Motor neuron (in vitro differentiated cells): ENCODE results near the gene TM9SF4. TPM values are rescaled to one million over a fixed set of nuclear protein-coding genes. Genes with fewer than 3 reads are reported as not detected.

Source experiments
- ATAC-seq, 8 experiments: fragments of 200-7000 bp; cut with Tn5 transposase; replicated peaks in 6 of 8; 2 replicates each; pipeline ENCODE4 v1.8.0; 2021; ENCODE audit warnings: mild to moderate bottlenecking in 8 of 8, moderate library complexity in 8 of 8
- H3K27ac ChIP-seq, 2 donors: fragments of 250-450 bp; sonication (Bioruptor Pico); 2 replicates each; pipeline ENCODE4 v1.9.0; 2021; ENCODE audit warnings: antibody characterized with exemption in 2 of 2, mild to moderate bottlenecking in 2 of 2, moderate library complexity in 1 of 2
- H3K4me1 ChIP-seq, 2 donors: fragments of 250-450 bp; sonication (Bioruptor Pico); replicated peaks in 1 of 2; 2 replicates each; pipeline ENCODE4 v1.6.1; 2021; ENCODE audit warnings: antibody characterized with exemption in 2 of 2, mild to moderate bottlenecking in 2 of 2, moderate library complexity in 1 of 2
- H3K4me3 ChIP-seq, 5 donors: fragments of 250-450 bp; sonication (Bioruptor Pico); 2 replicates each; pipeline ENCODE4 v1.9.0; 2021; ENCODE audit warnings: antibody characterized with exemption in 5 of 5, mild to moderate bottlenecking in 5 of 5, moderate library complexity in 4 of 5
- WGBS, 10 experiments: fragments of 450-650 bp; shearing (Covaris generic); methylation state at CpG; one replicate each; pipeline ENCODE4 v1.0.0; 2022; 5-methylcytosine and 5-hydroxymethylcytosine counted together
- in situ Hi-C, 9 experiments: fragments of 400-800 bp; cut with MboI; loops; one replicate each; pipeline ENCODE4 v1.15.0; 2021; ENCODE audit warnings: low sequenced_read_pairs in 9 of 9, low pct_unique_long_range_greater_than_20kb in 2 of 9; ENCODE audit not compliant: unreplicated experiment in 9 of 9
- total RNA-seq, 8 experiments: library from RNA; unstranded; fragments of 300-600 nt; gene quantifications; 2 replicates each; pipeline versions ENCODE4 v1.2.3 to v1.2.4, GENCODE V29; 2022

The TM9SF4 gene
- total RNA-seq = 10 to 100 TPM; 23.9 to 68.4 (median 38.6) TPM

- H3K4me3 ChIP-seq = peak within 1 kb of the TSS; percentile 84 to 97 (median 91)
- 0 to 1% (median 0%) methylated on average over 3 to 25 of the region's 38 CpGs; no CpG with 5 or more reads in 6 of the 10 experiments for WGBS, 10 experiments
- H3K4me1 ChIP-seq = peaks cover 7% of the 10 kb centered on the region in 2 donors
- peak; percentile 69 to 99 (median 96) for ATAC-seq
- in situ Hi-C loops = no loop called here
- peak within 1 kb of the TSS; percentile 96 to 99 for H3K27ac ChIP-seq
Measured at GRCh38 chr20:32109392-32110172, at the start of gene TM9SF4. Gene TM9SF4, plus strand, starts transcription at chr20:32109714. Its CDS starts 27 bp downstream, at chr20:32109741.

- H3K27ac ChIP-seq = no peak overlapping the region
- no peaks in the 10 kb centered on the region for H3K4me1 ChIP-seq
- in situ Hi-C loops = loop anchor here in 1 of 9 experiments (25.0 kb wide), 1 partner anchor 100 kb away; the partner anchor contains the start of genes PDRG1 and XKR7
- 60 to 80% (median 78%) methylated on average over 1 to 2 of the region's 4 CpGs; no CpG with 5 or more reads in 7 of the 10 experiments for WGBS, 10 experiments
- H3K4me3 ChIP-seq = no peak overlapping the region
- no peak for ATAC-seq
Measured at GRCh38 chr20:32062776-32063170, 46.7 kb upstream of the TM9SF4 start.

- H3K27ac ChIP-seq = no peak overlapping the region
- H3K4me3 ChIP-seq = no peak overlapping the region
- ATAC-seq = no peak
- 32 to 95% (median 63%) methylated on average over 1 to 3 of the region's 4 CpGs; no CpG with 5 or more reads in 1 of the 10 experiments for WGBS, 10 experiments
- no peaks in the 10 kb centered on the region for H3K4me1 ChIP-seq
- in situ Hi-C loops = loop anchor here in 1 of 9 experiments (25.0 kb wide), 1 partner anchor 101 kb away; the partner anchor contains the start of genes PDRG1 and XKR7
Measured at GRCh38 chr20:32063695-32064094, 45.8 kb upstream of the TM9SF4 start.

GRCh38 chr20:32064667-32065066 lies 44.8 kb upstream of the TM9SF4 start:
- ATAC-seq = no peak

GRCh38 chr20:32067234-32067821 lies 42.2 kb upstream of the TM9SF4 start:
- Histone ChIP-seq H3K4me1 (no peaks in the 10 kb centered on the region), H3K4me3 (no peak overlapping the region), H3K27ac (no peak overlapping the region)
- WGBS, 10 experiments = 0 to 81% (median 54%) methylated on average over 1 to 5 of the region's 6 CpGs; no CpG with 5 or more reads in 1 of the 10 experiments
- peak in 6 of 8 experiments; percentile 79 to 91 (median 88) for ATAC-seq
- in situ Hi-C loops = loop anchor here in 1 of 9 experiments (25.0 kb wide), 1 partner anchor 105 kb away; the partner anchor contains the start of genes PDRG1 and XKR7

More at GRCh38 chr20:32064667-32065066, 44.8 kb upstream of the TM9SF4 start:
- Histone ChIP-seq H3K27ac (no peak overlapping the region), H3K4me1 (no peaks in the 10 kb centered on the region), H3K4me3 (no peak overlapping the region)
- WGBS, 10 experiments = 80 to 100% (median 83%) methylated on average over 1 to 4 of the region's 7 CpGs; no CpG with 5 or more reads in 3 of the 10 experiments
- in situ Hi-C loops = loop anchor here in 1 of 9 experiments (25.0 kb wide), 1 partner anchor 102 kb away; the partner anchor contains the start of genes PDRG1 and XKR7

GRCh38 chr20:32068174-32068573 lies 41.3 kb upstream of the TM9SF4 start:
- no peak for ATAC-seq
- in situ Hi-C loops = loop anchor here in 1 of 9 experiments (25.0 kb wide), 1 partner anchor 106 kb away; the partner anchor contains the start of genes PDRG1 and XKR7
- 78 to 100% (median 97%) methylated on average over 2 of the region's 2 CpGs; no CpG with 5 or more reads in 3 of the 10 experiments for WGBS, 10 experiments
- Histone ChIP-seq H3K4me1 (no peaks in the 10 kb centered on the region), H3K27ac (no peak overlapping the region), H3K4me3 (no peak overlapping the region)

- in situ Hi-C loops = loop anchor here in 1 of 9 experiments (25.0 kb wide), 1 partner anchor 107 kb away; the partner anchor contains the start of genes PDRG1 and XKR7
- Histone ChIP-seq H3K4me3 (no peak overlapping the region), H3K4me1 (no peaks in the 10 kb centered on the region), H3K27ac (no peak overlapping the region)
- ATAC-seq = no peak
Measured at GRCh38 chr20:32069711-32070110, 39.8 kb upstream of the TM9SF4 start.

- no peak for ATAC-seq
- in situ Hi-C loops = loop anchor here in 1 of 9 experiments (25.0 kb wide), 1 partner anchor 108 kb away; the partner anchor contains the start of genes PDRG1 and XKR7
- H3K27ac ChIP-seq = no peak overlapping the region
- 38 to 100% (median 88%) methylated on average over 1 of the region's 1 CpG; no CpG with 5 or more reads in 3 of the 10 experiments for WGBS, 10 experiments
- H3K4me1 ChIP-seq = no peaks in the 10 kb centered on the region
- no peak overlapping the region for H3K4me3 ChIP-seq
Measured at GRCh38 chr20:32070282-32070681, 39.2 kb upstream of the TM9SF4 start.

- no peak overlapping the region for H3K27ac ChIP-seq
- no peak for ATAC-seq
- no peak overlapping the region for H3K4me3 ChIP-seq
- H3K4me1 ChIP-seq = no peaks in the 10 kb centered on the region
- in situ Hi-C loops = loop anchor here in 1 of 9 experiments (25.0 kb wide), 1 partner anchor 108 kb away; the partner anchor contains the start of genes PDRG1 and XKR7
- 17 to 80% (median 54%) methylated on average over 1 to 2 of the region's 4 CpGs; no CpG with 5 or more reads in 2 of the 10 experiments for WGBS, 10 experiments
Measured at GRCh38 chr20:32070690-32071213, 38.8 kb upstream of the TM9SF4 start.

GRCh38 chr20:32071395-32072167 lies 37.9 kb upstream of the TM9SF4 start:
- ATAC-seq = no peak
- Histone ChIP-seq H3K27ac (no peak overlapping the region), H3K4me1 (no peaks in the 10 kb centered on the region), H3K4me3 (no peak overlapping the region)
- WGBS, 10 experiments = 40 to 100% (median 80%) methylated on average over 1 to 8 of the region's 17 CpGs; no CpG with 5 or more reads in 1 of the 10 experiments
- in situ Hi-C loops = loop anchor here in 1 of 9 experiments (25.0 kb wide), 1 partner anchor 109 kb away; the partner anchor contains the start of genes PDRG1 and XKR7

- Histone ChIP-seq H3K4me3 (no peak overlapping the region), H3K4me1 (no peaks in the 10 kb centered on the region), H3K27ac (no peak overlapping the region)
- 50 to 100% (median 85%) methylated on average over 1 to 6 of the region's 6 CpGs; no CpG with 5 or more reads in 1 of the 10 experiments for WGBS, 10 experiments
- in situ Hi-C loops = loop anchor here in 1 of 9 experiments (25.0 kb wide), 1 partner anchor 110 kb away; the partner anchor contains the start of genes PDRG1 and XKR7
- ATAC-seq = no peak
Measured at GRCh38 chr20:32072168-32072750, 37.3 kb upstream of the TM9SF4 start.
